ENCODE results near the gene LGALS7B.
"Not testable (repeated sequence)": the region's sequence is repeated elsewhere in the genome, so short reads cannot be mapped to it uniquely, and the experiment has no call there.

The LGALS7B gene

GRCh38 chr19:38774181-38774950 lies 14.6 kb upstream of the LGALS7B start:
- H3K27me3 ChIP-seq (replicated peaks; ENCODE audit: control insufficient read depth, insufficient read depth, low read length), result no peaks in the 10 kb centered on the region

GRCh38 chr19:38778733-38779132 lies 10.3 kb upstream of the LGALS7B start:
- Histone ChIP-seq H3K27me3 (replicated peaks; ENCODE audit: control insufficient read depth, insufficient read depth, low read length) (no peaks in the 10 kb centered on the region), H3K4me3 (replicated peaks; ENCODE audit: low read depth, low read length) (no peak overlapping the region), H3K36me3 (ENCODE audit: control insufficient read depth, insufficient read depth, low read length) (no peaks in the 10 kb centered on the region)
- TF ChIP-seq CTCF (IDR thresholded peaks at IDR 0.05; ENCODE audit: insufficient read depth, low read length, poor library complexity, severe bottlenecking), result no peak
- no peak for DNase-seq (ENCODE audit: extremely low read depth, insufficient read length)

More at GRCh38 chr19:38774181-38774950, 14.6 kb upstream of the LGALS7B start:
- no peak for TF ChIP-seq CTCF (IDR thresholded peaks at IDR 0.05; ENCODE audit: insufficient read depth, low read length, poor library complexity, severe bottlenecking)
- no peaks in the 10 kb centered on the region for H3K36me3 ChIP-seq (ENCODE audit: control insufficient read depth, insufficient read depth, low read length)
- no peak for DNase-seq (ENCODE audit: extremely low read depth, insufficient read length)
- H3K4me3 ChIP-seq (replicated peaks; ENCODE audit: low read depth, low read length), result no peak overlapping the region

GRCh38 chr19:38780443-38780842 lies 8.6 kb upstream of the LGALS7B start:
- no peak for TF ChIP-seq CTCF (IDR thresholded peaks at IDR 0.05; ENCODE audit: insufficient read depth, low read length, poor library complexity, severe bottlenecking)
- H3K4me3 ChIP-seq (replicated peaks; ENCODE audit: low read depth, low read length), result no peak overlapping the region

GRCh38 chr19:38781058-38781457 lies 7.9 kb upstream of the LGALS7B start:
- H3K36me3 ChIP-seq (ENCODE audit: control insufficient read depth, insufficient read depth, low read length), result no peaks in the 10 kb centered on the region
- no peak for DNase-seq (ENCODE audit: extremely low read depth, insufficient read length)
- H3K4me3 ChIP-seq (replicated peaks; ENCODE audit: low read depth, low read length), result no peak overlapping the region
- TF ChIP-seq CTCF (IDR thresholded peaks at IDR 0.05; ENCODE audit: insufficient read depth, low read length, poor library complexity, severe bottlenecking), result no peak
- no peaks in the 10 kb centered on the region for H3K27me3 ChIP-seq (replicated peaks; ENCODE audit: control insufficient read depth, insufficient read depth, low read length)

More at GRCh38 chr19:38780443-38780842, 8.6 kb upstream of the LGALS7B start:
- H3K27me3 ChIP-seq (replicated peaks; ENCODE audit: control insufficient read depth, insufficient read depth, low read length), result no peaks in the 10 kb centered on the region
- DNase-seq (ENCODE audit: extremely low read depth, insufficient read length), result no peak
- no peaks in the 10 kb centered on the region for H3K36me3 ChIP-seq (ENCODE audit: control insufficient read depth, insufficient read depth, low read length)

- H3K27me3 ChIP-seq (replicated peaks; ENCODE audit: control insufficient read depth, insufficient read depth, low read length); H3K4me3 ChIP-seq (replicated peaks; ENCODE audit: low read depth, low read length); DNase-seq (ENCODE audit: extremely low read depth, insufficient read length); H3K36me3 ChIP-seq (ENCODE audit: control insufficient read depth, insufficient read depth, low read length): not testable (repeated sequence)
These were observed 6.8 kb upstream of the LGALS7B start for GRCh38 chr19:38782212-38782611.

GRCh38 chr19:38784224-38784623 lies 4.8 kb upstream of the LGALS7B start:
- no peak for TF ChIP-seq CTCF (IDR thresholded peaks at IDR 0.05; ENCODE audit: insufficient read depth, low read length, poor library complexity, severe bottlenecking)
- no peaks in the 10 kb centered on the region for H3K36me3 ChIP-seq (ENCODE audit: control insufficient read depth, insufficient read depth, low read length)
- no peak for DNase-seq (ENCODE audit: extremely low read depth, insufficient read length)
- no peak overlapping the region for H3K4me3 ChIP-seq (replicated peaks; ENCODE audit: low read depth, low read length)
- H3K27me3 ChIP-seq (replicated peaks; ENCODE audit: control insufficient read depth, insufficient read depth, low read length), result no peaks in the 10 kb centered on the region
